22Rv1 (cell line): Measurements from ENCODE around the gene RAC2.

Source experiments
- CTCF ChIP-seq: fragments of 450-650 bp; IDR thresholded peaks from 2 replicates; pipeline ENCODE4 v1.5.1; 2017; ENCODE audit warnings: mild to moderate bottlenecking
- ZFX ChIP-seq: fragments of 450-650 bp; IDR thresholded peaks from 2 replicates; pipeline ENCODE4 v1.6.1; 2017; ENCODE audit warnings: antibody characterized with exemption, borderline replicate concordance

GRCh38 chr22:37244922-37245722 is 1.1 kb upstream of the RAC2 start:
- no peak for TF ChIP-seq CTCF
- TF ChIP-seq ZFX = no peak
